Upper lobe of left lung (tissue), 4 donors: ENCODE data around the gene IFT172.

ENCODE experiments used
- CTCF ChIP-seq, 6 experiments: fragments of 450-650 bp in 4 of 6; fragments of 200-600 bp in 2 of 6; sonication (generic) in 2 of 6; IDR thresholded peaks; one replicate each; pipeline ENCODE4 v1.5.1; 2016 to 2019; ENCODE audit warnings: antibody characterized with exemption in 6 of 6
- POLR2A ChIP-seq, 4 donors: fragments of 450-650 bp; IDR thresholded peaks; one replicate each; pipeline ENCODE4 v1.5.1; 2016 to 2017; ENCODE audit warnings: antibody characterized with exemption in 4 of 4, mild to moderate bottlenecking in 2 of 4

GRCh38 chr2:27502142-27502541 lies 12.6 kb upstream of the IFT172 start:
- TF ChIP-seq CTCF (IDR thresholded peaks at IDR 0.05) (no peak), POLR2A (IDR thresholded peaks at IDR 0.05) (no peak)
